Smooth muscle cell of the coronary artery (primary cell): Measurements from ENCODE around the gene SERPINE1. TPM values are rescaled to one million over a fixed set of nuclear protein-coding genes. Genes with fewer than 3 reads are reported as not detected.

Source experiments
- total RNA-seq: library from RNA; depleted of rRNA; stranded (reverse); fragments of >200 nt; gene quantifications from 2 replicates; pipeline ENCODE4 v1.2.3, GENCODE V29; 2014; ENCODE audit warnings: low replicate concordance

Gene SERPINE1
- total RNA-seq: 68.8 and 1,526 TPM in 2 replicates

DNA sequence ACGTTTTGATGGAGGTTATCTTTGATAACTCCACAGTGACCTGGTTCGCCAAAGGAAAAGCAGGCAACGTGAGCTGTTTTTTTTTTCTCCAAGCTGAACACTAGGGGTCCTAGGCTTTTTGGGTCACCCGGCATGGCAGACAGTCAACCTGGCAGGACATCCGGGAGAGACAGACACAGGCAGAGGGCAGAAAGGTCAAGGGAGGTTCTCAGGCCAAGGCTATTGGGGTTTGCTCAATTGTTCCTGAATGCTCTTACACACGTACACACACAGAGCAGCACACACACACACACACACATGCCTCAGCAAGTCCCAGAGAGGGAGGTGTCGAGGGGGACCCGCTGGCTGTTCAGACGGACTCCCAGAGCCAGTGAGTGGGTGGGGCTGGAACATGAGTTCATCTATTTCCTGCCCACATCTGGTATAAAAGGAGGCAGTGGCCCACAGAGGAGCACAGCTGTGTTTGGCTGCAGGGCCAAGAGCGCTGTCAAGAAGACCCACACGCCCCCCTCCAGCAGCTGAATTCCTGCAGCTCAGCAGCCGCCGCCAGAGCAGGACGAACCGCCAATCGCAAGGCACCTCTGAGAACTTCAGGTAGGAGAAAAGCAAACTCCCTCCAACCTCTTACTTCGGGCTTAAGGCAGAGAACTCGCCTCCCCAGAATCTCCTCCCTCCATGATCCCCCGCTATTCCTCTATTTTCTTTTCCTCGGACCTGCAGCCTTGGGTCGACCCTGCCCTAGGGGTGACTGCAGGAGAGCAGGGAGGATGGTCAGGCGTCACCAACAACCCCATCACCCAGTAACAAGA lies at the start of gene SERPINE1:
Gene SERPINE1, plus strand, starts transcription at position 454 of the 809 bp plus-strand sequence. CDS start 1,290 bp downstream, outside the sequence.

DNA sequence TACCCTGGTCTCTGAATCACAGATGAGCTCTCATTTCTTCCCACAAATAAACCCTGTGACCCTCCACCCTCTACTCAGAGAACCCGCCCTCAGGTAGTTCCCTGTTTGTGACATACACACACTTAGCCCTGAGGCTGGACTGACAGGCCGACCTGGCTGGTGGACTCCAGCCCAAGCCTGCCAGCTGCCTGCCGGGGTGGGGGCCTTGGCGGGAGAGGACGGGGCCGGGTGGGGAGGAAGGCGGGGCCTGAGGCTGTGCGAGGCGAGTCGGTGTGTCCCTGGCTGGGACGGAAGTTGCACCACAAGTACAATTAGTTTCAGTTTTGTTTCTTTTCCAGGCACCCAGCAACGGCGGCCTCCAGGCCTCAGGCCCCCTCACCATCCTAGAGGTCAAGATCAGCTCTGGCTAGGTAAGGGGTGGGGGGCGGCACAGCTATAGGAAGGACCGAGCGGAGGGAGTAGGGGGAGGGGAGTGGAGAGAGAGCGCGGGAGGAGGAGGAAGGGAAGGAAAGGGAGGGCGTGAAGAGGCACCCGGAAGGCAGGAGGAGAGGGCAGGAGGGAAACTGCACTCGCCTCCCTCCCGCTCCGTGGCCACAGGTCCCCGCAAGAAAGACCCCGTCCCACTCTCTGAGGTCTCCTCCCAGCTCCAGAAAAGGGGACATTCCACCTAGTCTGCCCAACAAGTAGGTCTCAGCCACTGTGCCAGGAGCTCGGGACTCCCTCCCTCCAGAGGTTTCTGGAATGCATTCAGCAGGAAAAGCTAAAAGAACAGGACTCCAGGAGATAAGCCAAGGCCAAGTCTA lies 41.5 kb upstream of the SERPINE1 start, which contains the start of gene TRIM56:
Gene TRIM56, plus strand, starts transcription at position 320 of the 803 bp plus-strand sequence. CDS start 1,832 bp downstream, outside the sequence.

DNA sequence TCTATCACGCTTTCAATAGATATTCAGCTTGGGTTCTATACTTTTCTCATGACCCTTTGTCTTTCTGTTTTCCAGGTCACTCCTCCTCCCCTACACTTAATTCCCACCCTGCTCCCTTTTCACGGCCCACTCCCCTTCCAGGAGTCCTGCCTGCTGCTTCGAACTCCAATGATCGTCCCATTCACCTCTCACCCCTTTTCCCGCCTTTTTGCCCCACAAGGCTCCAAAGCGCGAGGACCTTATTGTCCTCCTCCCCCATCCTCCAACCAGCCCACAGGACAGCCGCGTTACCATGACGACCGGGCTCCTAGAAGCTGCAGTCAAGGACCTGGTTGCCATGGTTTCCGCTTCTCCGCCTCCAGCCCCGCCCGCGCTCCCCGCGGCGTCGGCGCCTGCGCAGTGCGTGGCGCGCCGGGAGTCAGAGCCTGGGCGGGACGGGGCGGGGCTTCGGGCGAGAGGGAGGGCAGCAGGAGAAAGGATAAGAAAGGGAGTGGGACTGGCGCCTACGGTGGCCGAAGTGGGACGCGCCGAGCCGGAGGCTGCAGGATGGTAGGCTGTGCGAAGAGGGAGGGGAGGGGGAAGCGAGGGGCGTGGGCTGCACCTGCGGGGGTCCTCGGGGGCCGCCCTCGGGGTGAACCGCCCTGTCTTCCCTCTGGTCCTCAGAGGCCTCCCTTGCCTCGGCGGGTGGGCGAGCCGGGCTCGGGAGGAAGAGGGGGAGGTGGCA lies 27.2 kb downstream of the SERPINE1 start, which contains the start of gene AP1S1:
Gene AP1S1, plus strand, starts transcription at position 508 of the 724 bp plus-strand sequence. Its CDS starts 39 bp downstream, at position 547.

DNA sequence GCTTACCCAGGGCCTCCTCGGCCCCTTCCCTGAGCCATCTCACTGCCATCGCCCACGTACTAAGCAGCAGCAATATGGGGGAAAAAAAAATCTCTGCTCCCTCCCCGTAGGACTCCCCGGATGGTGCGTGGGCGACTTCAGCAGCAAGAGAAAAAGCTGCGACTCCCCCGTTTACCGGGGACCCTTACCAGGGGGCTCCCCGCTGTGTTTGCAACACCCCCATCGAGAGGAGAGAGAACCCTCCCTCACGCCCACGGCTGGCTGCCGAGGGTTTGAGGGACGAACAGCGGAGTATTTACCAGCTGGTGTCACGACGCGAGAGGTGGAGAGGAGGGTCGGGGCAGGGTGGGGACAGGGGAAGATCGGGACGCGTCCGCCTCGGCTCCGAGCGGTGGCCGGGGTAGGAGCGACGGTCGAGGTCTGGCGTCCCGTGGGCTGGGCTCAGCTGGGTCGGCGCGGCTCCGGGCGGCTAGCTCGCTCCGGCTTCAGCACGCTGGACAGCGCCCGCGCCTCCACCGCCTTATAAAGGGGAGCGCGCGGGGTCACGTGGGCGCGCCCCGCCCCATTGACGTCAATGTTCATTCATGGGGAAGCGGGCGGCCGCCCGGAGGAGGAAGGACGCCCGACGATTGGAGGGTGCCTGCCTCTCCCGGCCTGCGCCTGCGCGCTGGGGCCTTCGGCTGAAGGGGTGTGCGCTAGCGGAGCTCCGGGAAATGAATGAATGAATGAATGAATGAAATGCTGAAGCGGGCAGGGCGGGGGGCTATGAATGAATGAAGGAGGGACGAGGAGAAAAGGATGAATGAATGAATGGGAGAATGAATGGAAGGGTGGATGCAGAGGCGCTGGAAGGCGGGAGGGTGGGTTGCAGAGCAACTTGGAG lies 38.4 kb downstream of the SERPINE1 start, which contains the start of gene VGF:
Gene VGF, minus strand, starts transcription at position 495 of the 883 bp plus-strand sequence. CDS start 726 bp downstream, outside the sequence.

DNA sequence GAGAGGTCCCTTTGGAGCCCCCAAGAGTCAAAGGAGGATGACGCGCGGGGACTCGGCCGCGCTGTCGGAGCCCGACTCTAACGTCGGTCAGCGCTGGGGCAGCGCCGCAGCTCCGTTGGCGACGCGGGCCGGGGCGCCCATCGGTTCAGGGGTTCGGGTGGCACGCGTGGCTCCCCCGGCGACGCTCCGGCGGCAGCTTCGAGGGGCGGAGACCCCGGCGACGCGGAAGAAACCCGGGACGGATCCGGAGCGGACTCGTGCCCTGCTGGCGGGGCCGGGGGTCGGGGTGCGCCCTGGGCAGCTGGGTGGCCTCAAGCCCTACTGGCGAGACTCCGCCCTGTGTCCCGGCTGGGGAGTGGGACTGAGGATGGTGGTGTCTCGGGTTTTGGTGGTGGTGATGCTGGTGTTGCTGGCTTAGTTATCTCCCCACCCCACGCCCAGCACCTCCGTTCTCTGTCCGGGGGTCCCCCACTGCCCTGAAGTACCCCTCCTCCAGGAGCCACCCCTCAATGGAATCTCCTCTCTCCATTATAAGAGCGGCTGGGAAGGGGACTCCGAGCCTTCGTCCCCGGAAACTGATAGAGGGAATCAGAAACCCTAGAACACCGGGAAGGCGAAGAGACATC lies 53.3 kb downstream of the SERPINE1 start, which contains the start of gene NAT16:
Gene NAT16, minus strand, starts transcription at position 164 of the 626 bp plus-strand sequence. CDS start 5,486 bp downstream, outside the sequence.

Other genes starting within 250 kb of the SERPINE1 start
- gene UFSP1, start 237.4 kb upstream of the SERPINE1 start, total RNA-seq: 1.2 and 5.7 TPM in 2 replicates
- gene ACHE, start 231.2 kb upstream of the SERPINE1 start, total RNA-seq: 0.38 TPM in 1 of 2 replicates, not detected in the other
- gene MUC3A, start 177.6 kb upstream of the SERPINE1 start, total RNA-seq: not detected in 2 replicates
- gene MUC12, start 157.5 kb upstream of the SERPINE1 start, total RNA-seq: not detected in 2 replicates
- not detected in 2 replicates for gene MUC17, start 107.0 kb upstream of the SERPINE1 start, total RNA-seq
- 17.8 and 64.6 TPM in 2 replicates for gene TRIM56, start 41.6 kb upstream of the SERPINE1 start, total RNA-seq
- 161 and 180 TPM in 2 replicates for gene AP1S1, start 27.4 kb downstream of the SERPINE1 start, total RNA-seq
- gene VGF, start 38.5 kb downstream of the SERPINE1 start, total RNA-seq: not detected in 2 replicates
- not detected in 2 replicates for gene NAT16, start 53.2 kb downstream of the SERPINE1 start, total RNA-seq
- not detected in 2 replicates for gene MOGAT3, start 73.9 kb downstream of the SERPINE1 start, total RNA-seq
- gene PLOD3, start 90.5 kb downstream of the SERPINE1 start, total RNA-seq: 58.6 and 97.9 TPM in 2 replicates
- gene ZNHIT1, start 91.1 kb downstream of the SERPINE1 start, total RNA-seq: 31.2 and 115 TPM in 2 replicates
- gene CLDN15, start 110.7 kb downstream of the SERPINE1 start, total RNA-seq: 1.6 and 3.0 TPM in 2 replicates
- 326 and 344 TPM in 2 replicates for gene FIS1, start 118.0 kb downstream of the SERPINE1 start, total RNA-seq
- gene IFT22, start 194.7 kb downstream of the SERPINE1 start, total RNA-seq: 23.7 and 27.0 TPM in 2 replicates
- 0.08 TPM in 1 of 2 replicates, not detected in the other for gene COL26A1, start 235.8 kb downstream of the SERPINE1 start, total RNA-seq